HG03439 (cell line): ENCODE measurements around the gene EML4.
"Not testable (repeated sequence)": the region's sequence is repeated elsewhere in the genome, so short reads cannot be mapped to it uniquely, and the experiment has no call there.

Source experiments
- ATAC-seq: cut with Tn5 transposase; IDR thresholded peaks from one replicate; pipeline ENCODE4 v1.9.1; 2021; ENCODE audit warnings: mild to moderate bottlenecking, moderate library complexity; ENCODE audit not compliant: unreplicated experiment

The EML4 gene

GRCh38 chr2:42328923-42329322, 159.8 kb downstream of the EML4 start:
- no peak for ATAC-seq

- ATAC-seq: no peak
Measured at GRCh38 chr2:42329736-42330135, 160.6 kb downstream of the EML4 start.

- ATAC-seq: no peak
Measured at GRCh38 chr2:42331569-42332284, 162.6 kb downstream of the EML4 start.

- no peak for ATAC-seq
Measured at GRCh38 chr2:42332575-42332974, 163.4 kb downstream of the EML4 start.

GRCh38 chr2:42333579-42333978, 164.4 kb downstream of the EML4 start:
- no peak for ATAC-seq

GRCh38 chr2:42334220-42334619, 165.1 kb downstream of the EML4 start:
- ATAC-seq: no peak

- not testable (repeated sequence) for ATAC-seq
Measured at GRCh38 chr2:42334865-42335264, 165.7 kb downstream of the EML4 start.

- ATAC-seq: no peak
Measured at GRCh38 chr2:42335514-42336104, 166.5 kb downstream of the EML4 start.

- ATAC-seq: no peak
Measured at GRCh38 chr2:42336361-42336965, 167.3 kb downstream of the EML4 start.

- ATAC-seq: no peak
Measured at GRCh38 chr2:42337356-42337820, 168.2 kb downstream of the EML4 start.

GRCh38 chr2:42337846-42338566, 168.9 kb downstream of the EML4 start:
- ATAC-seq: no peak

- no peak for ATAC-seq
Measured at GRCh38 chr2:42338567-42339190, 169.5 kb downstream of the EML4 start.

- no peak for ATAC-seq
Measured at GRCh38 chr2:42339191-42339912, 170.2 kb downstream of the EML4 start.

GRCh38 chr2:42340045-42340937, 171.1 kb downstream of the EML4 start:
- no peak for ATAC-seq

- ATAC-seq: no peak
Measured at GRCh38 chr2:42340938-42341636, 171.9 kb downstream of the EML4 start.

GRCh38 chr2:42342061-42342794, 173.1 kb downstream of the EML4 start:
- no peak for ATAC-seq

GRCh38 chr2:42342795-42343241, 173.7 kb downstream of the EML4 start:
- ATAC-seq: no peak

GRCh38 chr2:42345986-42346385, 176.8 kb downstream of the EML4 start:
- no peak for ATAC-seq
